ENCODE measurements around the gene TEX14.

DNA sequence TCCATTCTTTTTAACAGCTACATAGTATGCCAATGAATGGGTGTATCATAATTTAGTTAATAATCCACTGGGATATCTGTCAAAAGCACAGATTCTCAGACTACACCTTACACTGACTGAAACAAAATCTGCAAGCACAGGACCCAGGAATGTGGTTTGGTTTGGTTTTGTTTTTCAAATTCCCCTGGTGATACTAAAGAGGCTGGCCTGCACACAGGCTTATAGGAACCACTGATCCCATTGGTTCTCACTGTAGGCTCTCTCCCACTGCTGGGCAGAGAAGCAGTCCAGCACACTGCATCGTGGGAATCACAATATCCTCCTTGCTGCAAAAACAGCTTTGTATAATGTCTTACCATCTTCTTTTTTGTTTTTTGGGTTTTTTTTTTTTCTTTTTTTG, 67.1 kb downstream of the TEX14 start:
- no peak for TF ChIP-seq POLR2A (IDR thresholded peaks at IDR 0.05)
- TF ChIP-seq, protein P1, sequence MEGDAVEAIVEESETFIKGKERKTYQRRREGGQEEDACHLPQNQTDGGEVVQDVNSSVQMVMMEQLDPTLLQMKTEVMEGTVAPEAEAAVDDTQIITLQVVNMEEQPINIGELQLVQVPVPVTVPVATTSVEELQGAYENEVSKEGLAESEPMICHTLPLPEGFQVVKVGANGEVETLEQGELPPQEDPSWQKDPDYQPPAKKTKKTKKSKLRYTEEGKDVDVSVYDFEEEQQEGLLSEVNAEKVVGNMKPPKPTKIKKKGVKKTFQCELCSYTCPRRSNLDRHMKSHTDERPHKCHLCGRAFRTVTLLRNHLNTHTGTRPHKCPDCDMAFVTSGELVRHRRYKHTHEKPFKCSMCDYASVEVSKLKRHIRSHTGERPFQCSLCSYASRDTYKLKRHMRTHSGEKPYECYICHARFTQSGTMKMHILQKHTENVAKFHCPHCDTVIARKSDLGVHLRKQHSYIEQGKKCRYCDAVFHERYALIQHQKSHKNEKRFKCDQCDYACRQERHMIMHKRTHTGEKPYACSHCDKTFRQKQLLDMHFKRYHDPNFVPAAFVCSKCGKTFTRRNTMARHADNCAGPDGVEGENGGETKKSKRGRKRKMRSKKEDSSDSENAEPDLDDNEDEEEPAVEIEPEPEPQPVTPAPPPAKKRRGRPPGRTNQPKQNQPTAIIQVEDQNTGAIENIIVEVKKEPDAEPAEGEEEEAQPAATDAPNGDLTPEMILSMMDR (IDR thresholded peaks at IDR 0.05), result no peak
